CD8-positive, alpha-beta memory T cell (primary cell): ENCODE results near the gene LAMA3. TPM values are rescaled to one million over a fixed set of nuclear protein-coding genes. Genes with fewer than 3 reads are reported as not detected.

Experiments
- CTCF ChIA-PET: fragments of 350-600 bp; sonication (Branson Sonifier 250); formaldehyde crosslinking; loops from one replicate; lab custom pipeline; 2021; ENCODE audit warnings: antibody characterized with exemption; lab: Charles Lee
- POLR2A ChIA-PET: fragments of 350-600 bp; sonication (Branson Sonifier 250); formaldehyde crosslinking; loops from one replicate; lab custom pipeline; 2021; ENCODE audit warnings: antibody characterized with exemption; lab: Charles Lee
- DNase-seq, 5 donors: peaks; one replicate each; pipeline versions ENCODE4 v3.0.0 to v3.0.0-alpha.2; 2020 to 2022; ENCODE audit warnings: mixed read lengths in 1 of 5
- H3K27ac ChIP-seq: one replicate; pipeline ENCODE4 v1.7.0; 2013; ENCODE audit warnings: low read depth, mild to moderate bottlenecking, low read length, moderate library complexity
- H3K27me3 ChIP-seq: 2 replicates; pipeline ENCODE4 v1.7.0; 2013; ENCODE audit warnings: low read length, mild to moderate bottlenecking; ENCODE audit not compliant: insufficient read depth, poor library complexity, severe bottlenecking
- H3K36me3 ChIP-seq: 2 replicates; pipeline ENCODE4 v1.7.0; 2013; ENCODE audit warnings: mild to moderate bottlenecking, low read length, moderate library complexity; ENCODE audit not compliant: insufficient read depth
- H3K4me1 ChIP-seq: 2 replicates; pipeline ENCODE4 v1.7.0; 2013; ENCODE audit warnings: mild to moderate bottlenecking, low read length, moderate library complexity; ENCODE audit not compliant: insufficient read depth
- H3K4me3 ChIP-seq: 2 replicates; pipeline ENCODE4 v1.7.0; 2013; ENCODE audit warnings: mild to moderate bottlenecking, low read length
- H3K9me3 ChIP-seq: 2 replicates; pipeline ENCODE4 v1.7.0; 2013; ENCODE audit warnings: mild to moderate bottlenecking, low read length
- H3K27ac Mint-ChIP-seq, 8 donors: one replicate each; pipeline ENCODE4 v1.8.0; 2020 to 2021; ENCODE audit warnings: mixed read lengths in 8 of 8, mild to moderate bottlenecking in 6 of 8, inconsistent platforms in 3 of 8, moderate library complexity in 3 of 8
- H3K27me3 Mint-ChIP-seq, 2 donors: one replicate each; pipeline ENCODE4 v1.8.0; 2020 to 2021; ENCODE audit warnings: mixed read lengths in 2 of 2, mild to moderate bottlenecking in 1 of 2, moderate library complexity in 1 of 2
- H3K36me3 Mint-ChIP-seq, 3 donors: one replicate each; pipeline ENCODE4 v1.8.0; 2020 to 2021; ENCODE audit warnings: mixed read lengths in 3 of 3, inconsistent platforms in 1 of 3, mild to moderate bottlenecking in 1 of 3
- H3K4me1 Mint-ChIP-seq, 3 donors: one replicate each; pipeline ENCODE4 v1.8.0; 2020 to 2021; ENCODE audit warnings: mixed read lengths in 3 of 3, inconsistent platforms in 1 of 3, mild to moderate bottlenecking in 1 of 3
- H3K4me3 Mint-ChIP-seq, 7 donors: one replicate each; pipeline ENCODE4 v1.8.0; 2020 to 2021; ENCODE audit warnings: mixed read lengths in 7 of 7, mild to moderate bottlenecking in 6 of 7, moderate library complexity in 4 of 7, inconsistent platforms in 2 of 7
- H3K9me3 Mint-ChIP-seq, 5 donors: one replicate each; pipeline ENCODE4 v1.8.0; 2020 to 2022; ENCODE audit warnings: mixed read lengths in 5 of 5, mild to moderate bottlenecking in 3 of 5, moderate library complexity in 2 of 5, inconsistent platforms in 1 of 5
- polyA plus RNA-seq: library from polyadenylated mRNA; unstranded; fragments of 300-500 nt; fragmentation: Illumina TruSeq; gene quantifications from one replicate; pipeline ENCODE4 v1.2.3, GENCODE V29; 2021
- total RNA-seq, 2 experiments: library from RNA; stranded (reverse); gene quantifications; one replicate each; pipeline ENCODE4 v1.2.3, GENCODE V29; 2021

LAMA3 gene
- total and polyA plus RNA-seq, 3 experiments from 2014 or later = 0.47 TPM; not detected in 2

- Histone ChIP-seq H3K4me1 (peaks cover 24% of the 10 kb centered on the region), H3K27me3 (peaks cover 15% of the 10 kb centered on the region), H3K4me3 (no peak overlapping the region), H3K36me3 (no peaks in the 10 kb centered on the region), H3K9me3 (no peaks in the 10 kb centered on the region), H3K27ac (no peak overlapping the region)
- Mint-ChIP-seq H3K27ac (no peak overlapping the region), H3K4me1 (peaks cover 22% of the 10 kb centered on the region in 3 donors), H3K4me3 (peak overlapping the region in 2 of 7 donors; percentile 33 to 61), H3K9me3 (no peaks in the 10 kb centered on the region), H3K36me3 (peaks cover 0 to 2% (median 0%) of the 10 kb centered on the region in 3 donors), H3K27me3 (peaks cover 19 to 25% of the 10 kb centered on the region in 2 donors)
- ChIA-PET POLR2A (no interaction called here), CTCF (interaction anchor here (1.1 kb wide), 1 partner anchor 47 kb away, joined by 3 read pairs; no protein-coding TSS in a partner anchor)
- DNase-seq = no peak
Observed at GRCh38 chr18:23664674-23665073, 24.6 kb upstream of the LAMA3 start.

DNA sequence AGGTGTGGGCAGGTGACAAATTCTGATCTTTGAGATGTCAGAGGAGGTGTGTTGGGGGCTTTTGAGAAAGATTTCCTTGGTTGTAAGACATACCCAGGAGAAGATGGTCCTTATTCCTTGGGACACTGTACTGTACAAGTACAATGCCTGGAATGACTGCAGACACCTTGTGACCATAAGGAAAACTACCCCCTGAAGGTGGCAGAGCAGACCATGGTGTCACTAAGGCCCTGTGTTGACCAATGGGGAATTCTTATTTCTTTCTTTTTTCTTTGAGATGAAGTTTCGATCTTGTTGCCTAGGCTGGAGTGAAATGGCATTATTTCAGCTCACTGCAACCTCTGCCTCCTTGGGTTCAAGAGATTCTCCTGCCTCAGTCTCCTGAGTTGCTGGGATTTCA lies 22.1 kb upstream of the LAMA3 start:
- H3K4me3 ChIP-seq = no peak overlapping the region
- peaks cover 0 to 2% (median 0%) of the 10 kb centered on the region in 3 donors for H3K36me3 Mint-ChIP-seq

DNA sequence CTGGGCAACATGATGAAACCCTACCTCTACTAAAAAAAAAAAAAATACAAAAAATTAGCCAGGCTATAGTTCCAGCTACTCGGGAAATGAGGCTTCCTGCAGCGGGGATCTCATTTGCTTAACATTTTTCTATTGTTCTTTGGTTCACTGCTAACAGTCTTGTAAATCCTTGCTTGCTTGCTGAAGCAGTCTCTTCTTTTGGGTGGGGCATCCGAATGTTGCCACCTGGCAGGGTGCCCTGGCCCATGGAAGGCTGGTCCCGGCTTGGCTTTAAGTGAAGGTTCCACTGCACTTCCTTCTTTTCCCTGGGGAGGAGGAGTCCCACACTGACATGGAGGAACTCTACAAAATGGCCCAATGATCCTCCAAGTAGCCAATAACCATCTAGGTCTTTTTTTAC lies 20.5 kb upstream of the LAMA3 start:
- no peaks in the 10 kb centered on the region for H3K27me3 ChIP-seq
- Mint-ChIP-seq H3K36me3 (no peaks in the 10 kb centered on the region), H3K4me1 (peaks cover 0 to 5% (median 3%) of the 10 kb centered on the region in 3 donors), H3K27me3 (peaks cover 3 to 14% of the 10 kb centered on the region in 2 donors), H3K4me3 (no peak overlapping the region), H3K27ac (peak overlapping the region in 1 of 8 donors; percentile 63), H3K9me3 (no peaks in the 10 kb centered on the region)
- ChIA-PET CTCF (no interaction called here), POLR2A (no interaction called here)
- H3K4me3 ChIP-seq = no peak overlapping the region
- no peak for DNase-seq
- H3K27ac ChIP-seq = no peak overlapping the region
- H3K9me3 ChIP-seq = no peaks in the 10 kb centered on the region
- no peaks in the 10 kb centered on the region for H3K36me3 ChIP-seq
- H3K4me1 ChIP-seq = no peaks in the 10 kb centered on the region

More for the DNA sequence above, 22.1 kb upstream of the LAMA3 start:
- POLR2A ChIA-PET = no interaction called here
- Mint-ChIP-seq H3K4me1 (peaks cover 11 to 15% (median 12%) of the 10 kb centered on the region in 3 donors), H3K4me3 (no peak overlapping the region), H3K27ac (peak overlapping the region in 1 of 8 donors; percentile 6), H3K9me3 (no peaks in the 10 kb centered on the region), H3K27me3 (peaks cover 4 to 14% of the 10 kb centered on the region in 2 donors)
- CTCF ChIA-PET = no interaction called here
- no peaks in the 10 kb centered on the region for H3K36me3 ChIP-seq
- no peaks in the 10 kb centered on the region for H3K9me3 ChIP-seq
- no peak overlapping the region for H3K27ac ChIP-seq
- peaks cover 10% of the 10 kb centered on the region for H3K4me1 ChIP-seq
- H3K27me3 ChIP-seq = no peaks in the 10 kb centered on the region
- DNase-seq = no peak

GRCh38 chr18:23669202-23669766 lies 20.0 kb upstream of the LAMA3 start:
- DNase-seq = no peak
- no peaks in the 10 kb centered on the region for H3K4me1 ChIP-seq
- H3K27me3 ChIP-seq = no peaks in the 10 kb centered on the region
- Mint-ChIP-seq H3K36me3 (no peaks in the 10 kb centered on the region), H3K27ac (no peak overlapping the region), H3K4me1 (peaks cover 0 to 5% (median 3%) of the 10 kb centered on the region in 3 donors), H3K9me3 (no peaks in the 10 kb centered on the region), H3K4me3 (no peak overlapping the region), H3K27me3 (peaks cover 3 to 19% of the 10 kb centered on the region in 2 donors)
- CTCF ChIA-PET = interaction anchor here (1.1 kb wide), 1 partner anchor 8 kb away, joined by 3 read pairs; no protein-coding TSS in a partner anchor
- no peaks in the 10 kb centered on the region for H3K9me3 ChIP-seq
- no peak overlapping the region for H3K4me3 ChIP-seq
- H3K27ac ChIP-seq = no peak overlapping the region
- POLR2A ChIA-PET = no interaction called here
- no peaks in the 10 kb centered on the region for H3K36me3 ChIP-seq

GRCh38 chr18:23669804-23670405 lies 19.3 kb upstream of the LAMA3 start:
- peaks cover 0 to 5% (median 3%) of the 10 kb centered on the region in 3 donors for H3K4me1 Mint-ChIP-seq
- H3K27ac Mint-ChIP-seq = no peak overlapping the region
- Histone ChIP-seq H3K27ac (no peak overlapping the region), H3K9me3 (no peaks in the 10 kb centered on the region), H3K27me3 (no peaks in the 10 kb centered on the region), H3K36me3 (no peaks in the 10 kb centered on the region), H3K4me3 (no peak overlapping the region), H3K4me1 (no peaks in the 10 kb centered on the region)
- DNase-seq = no peak
- H3K9me3 Mint-ChIP-seq = no peaks in the 10 kb centered on the region
- ChIA-PET POLR2A (no interaction called here), CTCF (interaction anchor here (1.1 kb wide), 1 partner anchor 9 kb away, joined by 3 read pairs; no protein-coding TSS in a partner anchor)
- H3K36me3 Mint-ChIP-seq = no peaks in the 10 kb centered on the region
- H3K27me3 Mint-ChIP-seq = peaks cover 4 to 19% of the 10 kb centered on the region in 2 donors
- H3K4me3 Mint-ChIP-seq = no peak overlapping the region

DNA sequence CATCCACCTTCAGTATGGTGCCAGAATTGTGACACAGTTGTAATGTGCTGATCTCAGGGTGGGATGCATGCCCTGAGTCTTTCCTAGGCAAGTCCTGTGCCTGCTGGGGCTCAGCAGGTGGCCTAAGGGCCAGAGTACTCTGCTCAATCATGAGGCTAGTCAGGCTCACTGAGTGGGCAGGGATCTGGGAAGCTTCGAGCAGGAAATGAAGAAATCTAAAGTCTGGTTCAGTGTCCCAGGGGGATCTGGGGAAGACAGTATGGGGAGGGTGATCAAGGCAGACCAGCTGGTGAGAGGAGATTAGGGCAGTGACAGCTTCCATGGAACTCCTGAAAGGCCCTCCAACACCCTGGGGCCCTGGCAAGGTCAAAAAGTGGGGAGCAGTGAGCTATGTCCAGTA lies 17.7 kb upstream of the LAMA3 start:
- Mint-ChIP-seq H3K9me3 (no peaks in the 10 kb centered on the region), H3K36me3 (peaks cover 0 to 4% (median 0%) of the 10 kb centered on the region in 3 donors), H3K27ac (no peak overlapping the region), H3K4me1 (no peaks in the 10 kb centered on the region), H3K27me3 (peaks cover 6 to 32% of the 10 kb centered on the region in 2 donors), H3K4me3 (no peak overlapping the region)
- POLR2A ChIA-PET = no interaction called here
- Histone ChIP-seq H3K4me3 (no peak overlapping the region), H3K36me3 (no peaks in the 10 kb centered on the region), H3K27me3 (no peaks in the 10 kb centered on the region), H3K27ac (no peak overlapping the region), H3K4me1 (no peaks in the 10 kb centered on the region), H3K9me3 (no peaks in the 10 kb centered on the region)
- no peak for DNase-seq
- CTCF ChIA-PET = no interaction called here

GRCh38 chr18:23673725-23674124 lies 15.5 kb upstream of the LAMA3 start:
- Histone ChIP-seq H3K36me3 (no peaks in the 10 kb centered on the region), H3K27ac (no peak overlapping the region), H3K9me3 (no peaks in the 10 kb centered on the region), H3K27me3 (no peaks in the 10 kb centered on the region), H3K4me3 (no peak overlapping the region), H3K4me1 (no peaks in the 10 kb centered on the region)
- Mint-ChIP-seq H3K4me3 (no peak overlapping the region), H3K36me3 (peaks cover 0 to 4% (median 0%) of the 10 kb centered on the region in 3 donors), H3K9me3 (no peaks in the 10 kb centered on the region), H3K27me3 (peaks cover 6 to 37% of the 10 kb centered on the region in 2 donors), H3K4me1 (no peaks in the 10 kb centered on the region), H3K27ac (no peak overlapping the region)
- POLR2A ChIA-PET = no interaction called here
- no peak for DNase-seq
- CTCF ChIA-PET = interaction anchor here (1.0 kb wide), 1 partner anchor 18 kb away, joined by 3 read pairs; no protein-coding TSS in a partner anchor

DNA sequence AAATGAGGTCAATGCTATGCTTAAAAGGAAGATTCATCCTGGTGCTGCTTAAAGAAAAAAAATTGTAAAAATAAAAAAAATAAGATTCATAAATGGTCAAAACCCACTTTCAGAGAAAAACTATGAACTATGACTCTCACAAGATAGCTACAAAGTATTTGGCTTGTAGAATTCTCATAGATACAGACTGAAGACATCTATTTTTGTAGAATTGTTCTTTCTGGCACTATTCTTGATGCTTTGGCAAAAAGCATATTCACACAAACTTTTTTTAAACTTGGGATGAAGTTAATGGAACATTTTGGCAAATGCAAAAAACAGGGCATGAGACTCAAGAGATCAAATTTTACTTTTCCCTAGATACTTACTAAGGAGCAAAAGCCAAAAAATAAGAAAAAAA lies 14.0 kb upstream of the LAMA3 start:
- Histone ChIP-seq H3K27me3 (no peaks in the 10 kb centered on the region), H3K36me3 (no peaks in the 10 kb centered on the region), H3K9me3 (no peaks in the 10 kb centered on the region), H3K27ac (no peak overlapping the region), H3K4me1 (no peaks in the 10 kb centered on the region), H3K4me3 (no peak overlapping the region)
- ChIA-PET CTCF (no interaction called here), POLR2A (no interaction called here)
- Mint-ChIP-seq H3K4me1 (no peaks in the 10 kb centered on the region), H3K27ac (no peak overlapping the region), H3K36me3 (peaks cover 0 to 10% (median 0%) of the 10 kb centered on the region in 3 donors), H3K4me3 (no peak overlapping the region), H3K9me3 (peaks cover 0 to 1% (median 0%) of the 10 kb centered on the region in 5 donors), H3K27me3 (peaks cover 10 to 44% of the 10 kb centered on the region in 2 donors)
- no peak for DNase-seq
